IMR-90 (cell line): ENCODE measurements around the gene B4GALNT2. TPM values are rescaled to one million over a fixed set of nuclear protein-coding genes. Genes with fewer than 3 reads are reported as not detected.

Experiments used
- polyA plus RNA-seq, 3 experiments: library from polyadenylated mRNA; depleted of rRNA; stranded (reverse); fragments of >200 nt; gene quantifications; 2 replicates each; pipeline ENCODE4 v1.2.3, GENCODE V29; 2012; ENCODE audit warnings: low replicate concordance in 1 of 3
- total RNA-seq: library from RNA; depleted of rRNA; stranded (reverse); fragments of >200 nt; gene quantifications from 2 replicates; pipeline ENCODE4 v1.2.3, GENCODE V29; 2012; rRNA removed

The B4GALNT2 gene
- total and polyA plus RNA-seq, 2 of the 4 experiments (the other 2 are of a cell fraction): not detected

Other genes with a start within 250 kb of the B4GALNT2 start
- 133 and 135 TPM in 2 replicates for gene ATP5MC1, start 240.0 kb upstream of the B4GALNT2 start, total RNA-seq
- 366 and 371 TPM in 2 replicates for gene ATP5MC1, start 240.0 kb upstream of the B4GALNT2 start, polyA plus RNA-seq (2012; rRNA removed)
- 68.5 and 76.1 TPM in 2 replicates for gene UBE2Z, start 224.4 kb upstream of the B4GALNT2 start, total RNA-seq
- gene UBE2Z, start 224.4 kb upstream of the B4GALNT2 start, polyA plus RNA-seq (2012; rRNA removed): 119 and 126 TPM in 2 replicates
- 171 and 191 TPM in 2 replicates for gene SNF8, start 187.9 kb upstream of the B4GALNT2 start, total RNA-seq
- gene SNF8, start 187.9 kb upstream of the B4GALNT2 start, polyA plus RNA-seq (2012; rRNA removed): 178 and 181 TPM in 2 replicates
- gene GIP, start 164.2 kb upstream of the B4GALNT2 start, total RNA-seq: not detected in 2 replicates
- gene GIP, start 164.2 kb upstream of the B4GALNT2 start, polyA plus RNA-seq (2012; rRNA removed): 0.44 TPM in 1 of 2 replicates, not detected in the other
- 10.2 and 11.9 TPM in 2 replicates for gene IGF2BP1, start 135.4 kb upstream of the B4GALNT2 start, total RNA-seq
- 12.2 and 13.1 TPM in 2 replicates for gene IGF2BP1, start 135.4 kb upstream of the B4GALNT2 start, polyA plus RNA-seq (2012; rRNA removed)
- gene GNGT2, start 77.8 kb downstream of the B4GALNT2 start, total RNA-seq: 0.18 and 0.56 TPM in 2 replicates
- 0.65 and 0.79 TPM in 2 replicates for gene GNGT2, start 77.8 kb downstream of the B4GALNT2 start, polyA plus RNA-seq (2012; rRNA removed)
- gene ABI3, start 77.9 kb downstream of the B4GALNT2 start, total RNA-seq: 1.1 TPM in 2 replicates
- gene ABI3, start 77.9 kb downstream of the B4GALNT2 start, polyA plus RNA-seq (2012; rRNA removed): 1.2 and 1.4 TPM in 2 replicates
- gene PHOSPHO1, start 98.0 kb downstream of the B4GALNT2 start, total RNA-seq: under 0.01 TPM in 2 replicates
- gene PHOSPHO1, start 98.0 kb downstream of the B4GALNT2 start, polyA plus RNA-seq (2012; rRNA removed): 0.48 and 0.56 TPM in 2 replicates
- 8.8 and 9.7 TPM in 2 replicates for gene ZNF652, start 229.5 kb downstream of the B4GALNT2 start, total RNA-seq
- 3.3 and 3.6 TPM in 2 replicates for gene ZNF652, start 229.5 kb downstream of the B4GALNT2 start, polyA plus RNA-seq (2012; rRNA removed)